ENCODE data around the gene NT5DC2. TPM values are rescaled to one million over a fixed set of nuclear protein-coding genes. Genes with fewer than 3 reads are reported as not detected.

The NT5DC2 gene
- total RNA-seq, 4 donors from 2014 or later: 51.8 to 68.7 (median 63.3) TPM

- no peaks in the 10 kb centered on the region for H3K9me3 ChIP-seq
- no peak for DNase-seq (ENCODE audit: low spot score in 2 of 2)
- no peak overlapping the region for H3K27ac ChIP-seq
- TF ChIP-seq POLR2AphosphoS5 (IDR thresholded peaks at IDR 0.05): no peak
- TF ChIP-seq, protein P1, sequence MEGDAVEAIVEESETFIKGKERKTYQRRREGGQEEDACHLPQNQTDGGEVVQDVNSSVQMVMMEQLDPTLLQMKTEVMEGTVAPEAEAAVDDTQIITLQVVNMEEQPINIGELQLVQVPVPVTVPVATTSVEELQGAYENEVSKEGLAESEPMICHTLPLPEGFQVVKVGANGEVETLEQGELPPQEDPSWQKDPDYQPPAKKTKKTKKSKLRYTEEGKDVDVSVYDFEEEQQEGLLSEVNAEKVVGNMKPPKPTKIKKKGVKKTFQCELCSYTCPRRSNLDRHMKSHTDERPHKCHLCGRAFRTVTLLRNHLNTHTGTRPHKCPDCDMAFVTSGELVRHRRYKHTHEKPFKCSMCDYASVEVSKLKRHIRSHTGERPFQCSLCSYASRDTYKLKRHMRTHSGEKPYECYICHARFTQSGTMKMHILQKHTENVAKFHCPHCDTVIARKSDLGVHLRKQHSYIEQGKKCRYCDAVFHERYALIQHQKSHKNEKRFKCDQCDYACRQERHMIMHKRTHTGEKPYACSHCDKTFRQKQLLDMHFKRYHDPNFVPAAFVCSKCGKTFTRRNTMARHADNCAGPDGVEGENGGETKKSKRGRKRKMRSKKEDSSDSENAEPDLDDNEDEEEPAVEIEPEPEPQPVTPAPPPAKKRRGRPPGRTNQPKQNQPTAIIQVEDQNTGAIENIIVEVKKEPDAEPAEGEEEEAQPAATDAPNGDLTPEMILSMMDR (IDR thresholded peaks at IDR 0.05): no peak
- no peak for TF ChIP-seq EP300 (IDR thresholded peaks at IDR 0.05)
- TF ChIP-seq POLR2A (IDR thresholded peaks at IDR 0.05): no peak
- no peaks in the 10 kb centered on the region for H3K36me3 ChIP-seq
- no peaks in the 10 kb centered on the region for H3K4me1 ChIP-seq
- no peak overlapping the region for H3K4me3 ChIP-seq
- H3K27me3 ChIP-seq: no peaks in the 10 kb centered on the region
- WGBS: 82% methylated on average over 3 of the region's 17 CpGs
These were observed 20.9 kb downstream of the NT5DC2 start for GRCh38 chr3:52512727-52513126.

- no peak overlapping the region for H3K4me3 ChIP-seq
- no peaks in the 10 kb centered on the region for H3K4me1 ChIP-seq
- no peaks in the 10 kb centered on the region for H3K27me3 ChIP-seq
- H3K36me3 ChIP-seq: no peaks in the 10 kb centered on the region
- no peak overlapping the region for H3K27ac ChIP-seq
- TF ChIP-seq POLR2AphosphoS5 (IDR thresholded peaks at IDR 0.05) (no peak), EP300 (IDR thresholded peaks at IDR 0.05) (no peak), POLR2A (IDR thresholded peaks at IDR 0.05) (no peak)
- TF ChIP-seq, protein P1 (IDR thresholded peaks at IDR 0.05): no peak
- H3K9me3 ChIP-seq: no peaks in the 10 kb centered on the region
- no peak for DNase-seq (ENCODE audit: low spot score in 2 of 2)
- 67% methylated on average over 1 of the region's 8 CpGs for WGBS
These were observed 21.6 kb downstream of the NT5DC2 start for GRCh38 chr3:52512105-52512504.

- Histone ChIP-seq H3K4me3 (no peak overlapping the region), H3K4me1 (no peaks in the 10 kb centered on the region), H3K36me3 (no peaks in the 10 kb centered on the region), H3K9me3 (no peaks in the 10 kb centered on the region), H3K27ac (no peak overlapping the region), H3K27me3 (no peaks in the 10 kb centered on the region)
- 68% methylated on average over 6 of the region's 7 CpGs for WGBS
- TF ChIP-seq EP300 (IDR thresholded peaks at IDR 0.05) (no peak), POLR2AphosphoS5 (IDR thresholded peaks at IDR 0.05) (no peak), POLR2A (IDR thresholded peaks at IDR 0.05) (no peak)
- TF ChIP-seq, protein P1 (IDR thresholded peaks at IDR 0.05): no peak
- no peak for DNase-seq (ENCODE audit: low spot score in 2 of 2)
These were observed 22.1 kb downstream of the NT5DC2 start for GRCh38 chr3:52511509-52511908.

- H3K4me3 ChIP-seq: no peak overlapping the region
These were observed 23.8 kb downstream of the NT5DC2 start for GRCh38 chr3:52509753-52510328.

GRCh38 chr3:52507359-52507758 lies 26.3 kb downstream of the NT5DC2 start:
- 82% methylated on average over 5 of the region's 5 CpGs for WGBS
- no peaks in the 10 kb centered on the region for H3K27me3 ChIP-seq
- no peak for DNase-seq (ENCODE audit: low spot score in 2 of 2)
- H3K4me3 ChIP-seq: no peak overlapping the region
- TF ChIP-seq POLR2A (IDR thresholded peaks at IDR 0.05) (no peak), EP300 (IDR thresholded peaks at IDR 0.05) (no peak), POLR2AphosphoS5 (IDR thresholded peaks at IDR 0.05) (no peak)
- TF ChIP-seq, protein P1 (IDR thresholded peaks at IDR 0.05): no peak
- H3K27ac ChIP-seq: no peak overlapping the region
- H3K36me3 ChIP-seq: no peaks in the 10 kb centered on the region
- no peaks in the 10 kb centered on the region for H3K4me1 ChIP-seq
- H3K9me3 ChIP-seq: no peaks in the 10 kb centered on the region

More at GRCh38 chr3:52509753-52510328, 23.8 kb downstream of the NT5DC2 start:
- no peak overlapping the region for H3K27ac ChIP-seq
- DNase-seq (ENCODE audit: low spot score in 2 of 2): no peak
- no peaks in the 10 kb centered on the region for H3K4me1 ChIP-seq
- TF ChIP-seq, protein P1 (IDR thresholded peaks at IDR 0.05): no peak
- TF ChIP-seq EP300 (IDR thresholded peaks at IDR 0.05) (no peak), POLR2AphosphoS5 (IDR thresholded peaks at IDR 0.05) (no peak), POLR2A (IDR thresholded peaks at IDR 0.05) (no peak)
- H3K27me3 ChIP-seq: no peaks in the 10 kb centered on the region
- no peaks in the 10 kb centered on the region for H3K36me3 ChIP-seq
- 65% methylated on average over 12 of the region's 12 CpGs for WGBS
- H3K9me3 ChIP-seq: no peaks in the 10 kb centered on the region

Data from suprapubic skin (tissue), 4 donors.